B cell (primary cell): ENCODE data around the gene PTGDR. TPM values are rescaled to one million over a fixed set of nuclear protein-coding genes. Genes with fewer than 3 reads are reported as not detected.

ENCODE experiments used
- ATAC-seq: fragments of 200-7000 bp; cut with Tn5 transposase; one replicate; pipeline ENCODE4 v1.10.0; 2021; ENCODE audit warnings: low read depth, mild to moderate bottlenecking, moderate number of reproducible peaks, moderate library complexity
- CTCF ChIA-PET: fragments of 350-600 bp; sonication (Branson Sonifier 250); formaldehyde crosslinking; loops from one replicate; lab custom pipeline; 2021; ENCODE audit warnings: antibody characterized with exemption, inconsistent platforms; lab: Charles Lee
- POLR2A ChIA-PET: fragments of 350-600 bp; sonication (Branson Sonifier 250); formaldehyde crosslinking; loops from one replicate; lab custom pipeline; 2021; ENCODE audit warnings: antibody characterized with exemption; lab: Charles Lee
- DNase-seq: peaks from one replicate; pipeline ENCODE4 v3.0.0; 2013
- H2AFZ ChIP-seq: 2 replicates; pipeline ENCODE4 v1.6.1; 2012; ENCODE audit warnings: mild to moderate bottlenecking, low read depth, low read length; ENCODE audit not compliant: insufficient read depth, poor library complexity, severe bottlenecking
- H3K27ac ChIP-seq, 2 donors: 1 replicate in 1 of 2; 2 replicates in 1 of 2; pipeline ENCODE4 v1.5.1; 2012 to 2013; ENCODE audit warnings: low read length in 2 of 2, mild to moderate bottlenecking in 2 of 2, moderate library complexity in 1 of 2
- H3K27me3 ChIP-seq, 4 experiments: fragments of 200-600 bp in 1 of 4; sonication (generic) in 1 of 4; replicated peaks in 1 of 4; 1 replicate in 2 of 4; 2 replicates in 2 of 4; pipeline versions ENCODE4 v1.6.1 to v1.7.0; 2013 to 2016; ENCODE audit warnings: low read length in 3 of 4, mild to moderate bottlenecking in 2 of 4, mixed read lengths in 1 of 4, moderate library complexity in 1 of 4; ENCODE audit not compliant: insufficient read depth in 4 of 4, control insufficient read depth in 3 of 4; ENCODE audit errors: control extremely low read depth in 1 of 4
- H3K36me3 ChIP-seq, 2 experiments: replicated peaks in 1 of 2; 1 replicate in 1 of 2; 2 replicates in 1 of 2; pipeline versions ENCODE4 v1.6.1 to v1.7.1; 2013; ENCODE audit warnings: low read length in 1 of 2; ENCODE audit not compliant: insufficient read depth in 2 of 2, control insufficient read depth in 1 of 2; ENCODE audit errors: control extremely low read depth in 1 of 2, extremely low read depth in 1 of 2
- H3K4me1 ChIP-seq, 2 donors: fragments of 200-600 bp in 1 of 2; sonication (generic) in 1 of 2; 1 replicate in 1 of 2; 2 replicates in 1 of 2; pipeline versions ENCODE4 v1.5.1 to v1.6.1; 2013 to 2017; ENCODE audit warnings: low read length in 2 of 2; ENCODE audit not compliant: control insufficient read depth in 2 of 2, insufficient read depth in 2 of 2
- H3K4me2 ChIP-seq: replicated peaks from 2 replicates; pipeline ENCODE3; 2012; ENCODE audit warnings: mild to moderate bottlenecking, low read depth, low read length; ENCODE audit not compliant: poor library complexity, severe bottlenecking
- H3K4me3 ChIP-seq, 5 experiments: fragments of 200-600 bp in 1 of 5; sonication (generic) in 1 of 5; 1 replicate in 3 of 5; 2 replicates in 2 of 5; pipeline versions ENCODE4 v1.5.1 to v1.7.0; 2011 to 2016; ENCODE audit warnings: low read length in 4 of 5, mild to moderate bottlenecking in 4 of 5, low read depth in 2 of 5, control low read depth in 1 of 5, moderate library complexity in 1 of 5; ENCODE audit not compliant: insufficient read depth in 1 of 5; ENCODE audit errors: control extremely low read depth in 1 of 5, extremely low read depth in 1 of 5
- H3K79me2 ChIP-seq: fragments of 200-600 bp; sonication (generic); one replicate; pipeline ENCODE4 v1.6.0; 2016; ENCODE audit warnings: low read length; ENCODE audit not compliant: control insufficient read depth, insufficient read depth
- H3K9ac ChIP-seq: fragments of 200-600 bp; sonication (generic); 2 replicates; pipeline ENCODE4 v1.6.1; 2017; ENCODE audit warnings: mild to moderate bottlenecking, low read length, moderate library complexity
- H3K9me3 ChIP-seq, 3 donors: one replicate each; pipeline versions ENCODE4 v1.6.1 to v1.7.1; 2013; ENCODE audit warnings: low read length in 2 of 3; ENCODE audit not compliant: control insufficient read depth in 2 of 3, insufficient read depth in 1 of 3; ENCODE audit errors: control extremely low read depth in 1 of 3
- H4K20me1 ChIP-seq: 2 replicates; pipeline ENCODE4 v1.6.0; 2012; ENCODE audit warnings: mild to moderate bottlenecking, low read length; ENCODE audit not compliant: insufficient read depth, control insufficient read depth, poor library complexity, severe bottlenecking
- H3K27ac Mint-ChIP-seq: one replicate; pipeline ENCODE4 v1.8.0; 2021; ENCODE audit warnings: mixed read lengths
- H3K27me3 Mint-ChIP-seq: one replicate; pipeline ENCODE4 v1.8.0; 2021; ENCODE audit warnings: mixed read lengths
- H3K4me1 Mint-ChIP-seq: one replicate; pipeline ENCODE4 v1.8.0; 2021; ENCODE audit warnings: mixed read lengths
- H3K4me3 Mint-ChIP-seq: one replicate; pipeline ENCODE4 v1.8.0; 2021; ENCODE audit warnings: mixed read lengths
- H3K9me3 Mint-ChIP-seq: one replicate; pipeline ENCODE4 v1.8.0; 2022; ENCODE audit warnings: mixed read lengths; ENCODE audit not compliant: insufficient read depth
- CTCF ChIP-seq: fragments of 200-600 bp; IDR thresholded peaks from one replicate; pipeline ENCODE4 v1.8.0; 2022; ENCODE audit warnings: antibody characterized with exemption, mild to moderate bottlenecking
- EZH2 ChIP-seq: IDR thresholded peaks from 2 replicates; pipeline ENCODE4 v1.6.1; 2012; ENCODE audit warnings: borderline replicate concordance, low read depth, mild to moderate bottlenecking, moderate library complexity, low read length; ENCODE audit not compliant: insufficient read depth, poor library complexity, severe bottlenecking
- WGBS: methylation state at CpG from one replicate; pipeline ENCODE4 v1.1.5; 2013; ENCODE audit warnings: missing lambda C conversion rate; ENCODE audit not compliant: insufficient coverage; 5-methylcytosine and 5-hydroxymethylcytosine counted together
- intact Hi-C: fragments of 100-400 bp; cut with micrococcal nuclease; formaldehyde crosslinking; loops from one replicate; pipeline ENCODE4 v1.10.0; 2022
- polyA plus RNA-seq: library from polyadenylated mRNA; depleted of rRNA; stranded (reverse); fragments of >200 nt; gene quantifications from 2 replicates; pipeline ENCODE4 v1.2.3, GENCODE V29; 2012
- total RNA-seq, 2 donors: library from RNA; stranded (reverse); fragments of 120-200 nt in 1 of 2; gene quantifications; 1 replicate in 1 of 2; 2 replicates in 1 of 2; pipeline versions ENCODE4 v1.2.3 to v1.2.4, GENCODE V29; 2013 to 2022

PTGDR gene
- total and polyA plus RNA-seq, 2 donors (not counting 1 experiment from before 2014, with no cell fraction given): 0.04 TPM; not detected in 1

- Histone ChIP-seq H2AFZ (no peak overlapping the region), H3K4me3 (no peak overlapping the region), H3K9me3 (peaks cover 0 to 20% (median 10%) of the 10 kb centered on the region in 3 donors), H3K4me1 (peaks cover 22 to 23% of the 10 kb centered on the region in 2 donors), H3K27me3 (peaks cover 0 to 19% (median 10%) of the 10 kb centered on the region in 4 experiments), H3K4me2 (peak overlapping the region; percentile 9), H3K79me2 (no peaks in the 10 kb centered on the region), H3K27ac (no peak overlapping the region), H3K9ac (no peak overlapping the region), H4K20me1 (no peaks in the 10 kb centered on the region), H3K36me3 (no peaks in the 10 kb centered on the region)
- intact Hi-C loops: loop anchor here (1.0 to 2.0 kb wide), 2 partner anchors 227 to 404 kb away; partner anchors contain the start of genes GPR137C and TXNDC16
- H3K27me3 Mint-ChIP-seq: peaks cover 29% of the 10 kb centered on the region
- H3K27ac Mint-ChIP-seq: peak overlapping the region; percentile 69
- WGBS: 100% methylated on average over 1 of the region's 3 CpGs
- ChIA-PET CTCF (interaction anchor here (1.1 kb wide), 1 partner anchor 9 kb away, joined by 3 read pairs; no protein-coding TSS in a partner anchor), POLR2A (no interaction called here)
- no peak for ATAC-seq
- H3K4me3 Mint-ChIP-seq: peak overlapping the region; percentile 33
- no peak for DNase-seq
- peaks cover 23% of the 10 kb centered on the region for H3K4me1 Mint-ChIP-seq
- peaks cover 9% of the 10 kb centered on the region for H3K9me3 Mint-ChIP-seq
- TF ChIP-seq CTCF (no peak), EZH2 (no peak)
Measured at GRCh38 chr14:52325630-52326029, 58.1 kb downstream of the PTGDR start.

Other genes with a start within 250 kb of the PTGDR start
- not detected in 2 replicates for gene NID2, start 198.6 kb upstream of the PTGDR start, total RNA-seq
- gene NID2, start 198.6 kb upstream of the PTGDR start, polyA plus RNA-seq: not detected in 2 replicates
- gene PTGER2, start 46.6 kb downstream of the PTGDR start, total RNA-seq: 0.32 and 0.44 TPM in 2 replicates
- gene PTGER2, start 46.6 kb downstream of the PTGDR start, polyA plus RNA-seq: 0.78 and 0.92 TPM in 2 replicates